IMR-90 (cell line): ENCODE measurements around the gene KCNF1. TPM values are rescaled to one million over a fixed set of nuclear protein-coding genes. Genes with fewer than 3 reads are reported as not detected.

ENCODE experiments used
- ATAC-seq: fragments of 200-7000 bp; cut with Tn5 transposase; 2 replicates; pipeline ENCODE4 v1.9.1; 2020; ENCODE audit warnings: low read depth, mild to moderate bottlenecking, moderate library complexity
- BruUV-seq: library from RNA; stranded (reverse); fragments of 400-500 nt; replicated peaks from 2 replicates; lab custom pipeline; 2021; lab: Mats Ljungman, UMichigan
- CTCF ChIA-PET: fragments of 300-600 bp; formaldehyde crosslinking; extraction: SDS; loops from one replicate; lab custom pipeline; 2021; ENCODE audit warnings: antibody characterized with exemption; lab: Yijun Ruan, JAX
- POLR2A ChIA-PET: fragments of 300-600 bp; sonication (Branson Sonifier 250); formaldehyde crosslinking; loops from one replicate; lab custom pipeline; 2022; ENCODE audit warnings: antibody characterized with exemption; ENCODE audit not compliant: unreplicated experiment; lab: Charles Lee
- DNase-seq: peaks from one replicate; pipeline ENCODE4 v3.0.0; 2013
- H2AFZ ChIP-seq: replicated peaks from 2 replicates; pipeline ENCODE3; 2013; ENCODE audit warnings: low read length, mild to moderate bottlenecking; ENCODE audit not compliant: poor library complexity
- H2AK5ac ChIP-seq: 2 replicates; pipeline ENCODE4 v1.6.1; 2013; ENCODE audit warnings: low read depth, low read length, inconsistent platforms
- H2AK9ac ChIP-seq: replicated peaks from 2 replicates; pipeline ENCODE3; 2013; ENCODE audit warnings: mild to moderate bottlenecking, low read depth, low read length, moderate library complexity; ENCODE audit not compliant: poor library complexity
- H2BK120ac ChIP-seq: 2 replicates; pipeline ENCODE4 v1.6.1; 2013; ENCODE audit warnings: low read depth, low read length, inconsistent platforms
- H2BK15ac ChIP-seq: 3 replicates; pipeline ENCODE4 v1.6.1; 2013; ENCODE audit warnings: low read depth, low read length, inconsistent platforms
- H2BK20ac ChIP-seq: 2 replicates; pipeline ENCODE4 v1.6.1; 2013; ENCODE audit warnings: low read depth, mild to moderate bottlenecking, inconsistent platforms, low read length, moderate library complexity
- H2BK5ac ChIP-seq: 2 replicates; pipeline ENCODE4 v1.6.1; 2013; ENCODE audit warnings: mild to moderate bottlenecking, low read depth, low read length, inconsistent platforms; ENCODE audit not compliant: poor library complexity, severe bottlenecking
- H3K14ac ChIP-seq: replicated peaks from 2 replicates; pipeline ENCODE4 v1.6.1; 2013; ENCODE audit warnings: low read depth, low read length, inconsistent platforms
- H3K18ac ChIP-seq: 2 replicates; pipeline ENCODE4 v1.6.1; 2013; ENCODE audit warnings: low read depth, low read length, control low read depth
- H3K23ac ChIP-seq: 2 replicates; pipeline ENCODE4 v1.6.1; 2013; ENCODE audit warnings: low read depth, low read length, inconsistent platforms
- H3K27ac ChIP-seq: 2 replicates; pipeline ENCODE4 v1.5.1; 2013; ENCODE audit warnings: mild to moderate bottlenecking, control low read depth, low read length; ENCODE audit not compliant: insufficient read depth
- H3K27me3 ChIP-seq: 2 replicates; pipeline ENCODE4 v1.6.1; 2013; ENCODE audit warnings: low read length; ENCODE audit not compliant: control insufficient read depth, insufficient read depth
- H3K36me3 ChIP-seq: 2 replicates; pipeline ENCODE4 v1.6.1; 2013; ENCODE audit warnings: low read length, mixed read lengths; ENCODE audit not compliant: control insufficient read depth, insufficient read depth
- H3K4ac ChIP-seq: 2 replicates; pipeline ENCODE4 v1.6.1; 2013; ENCODE audit warnings: low read depth, low read length, inconsistent platforms
- H3K4me1 ChIP-seq: 2 replicates; pipeline ENCODE4 v1.6.1; 2013; ENCODE audit warnings: low read length, mixed read lengths; ENCODE audit not compliant: control insufficient read depth, insufficient read depth
- H3K4me2 ChIP-seq: 2 replicates; pipeline ENCODE4 v1.6.1; 2013; ENCODE audit warnings: low read depth, mild to moderate bottlenecking, control low read depth, low read length, moderate library complexity
- H3K4me3 ChIP-seq: 2 replicates; pipeline ENCODE4 v1.5.1; 2013; ENCODE audit warnings: low read depth, mild to moderate bottlenecking, control low read depth, low read length, moderate library complexity; ENCODE audit not compliant: insufficient read depth
- H3K56ac ChIP-seq: 2 replicates; pipeline ENCODE4 v1.6.1; 2013; ENCODE audit warnings: low read length, inconsistent platforms; ENCODE audit not compliant: insufficient read depth; ENCODE audit errors: extremely low read depth
- H3K79me1 ChIP-seq, 2 experiments: 2 replicates each; pipeline ENCODE4 v1.6.1; 2013; ENCODE audit warnings: low read length in 2 of 2, inconsistent platforms in 1 of 2, low read depth in 1 of 2
- H3K9ac ChIP-seq: 2 replicates; pipeline ENCODE4 v1.6.1; 2013; ENCODE audit warnings: low read depth, low read length, control low read depth
- H3K9me1 ChIP-seq: 2 replicates; pipeline ENCODE4 v1.6.1; 2013; ENCODE audit warnings: low read length, inconsistent platforms; ENCODE audit not compliant: insufficient read depth
- H3K9me3 ChIP-seq: 2 replicates; pipeline ENCODE4 v1.6.1; 2013; ENCODE audit warnings: low read length; ENCODE audit not compliant: control insufficient read depth, insufficient read depth
- H4K20me1 ChIP-seq: 2 replicates; pipeline ENCODE4 v1.6.1; 2013; ENCODE audit warnings: low read length, inconsistent platforms; ENCODE audit not compliant: insufficient read depth
- H4K5ac ChIP-seq: 2 replicates; pipeline ENCODE4 v1.6.1; 2013; ENCODE audit warnings: mild to moderate bottlenecking, low read depth, low read length, control low read depth
- H4K8ac ChIP-seq, 2 experiments: 2 replicates each; pipeline ENCODE4 v1.6.1; 2013; ENCODE audit warnings: low read depth in 2 of 2, low read length in 2 of 2, control low read depth in 1 of 2, inconsistent platforms in 1 of 2
- H4K91ac ChIP-seq: 2 replicates; pipeline ENCODE4 v1.6.1; 2013; ENCODE audit warnings: low read depth, low read length, inconsistent platforms; ENCODE audit not compliant: insufficient read depth
- FOS ChIP-seq: fragments of 150-350 bp; IDR thresholded peaks from 2 replicates; pipeline ENCODE4 v1.6.1; 2016; ENCODE audit warnings: low read depth, low read length
- MXI1 ChIP-seq: IDR thresholded peaks from 2 replicates; pipeline ENCODE4 v1.6.1; 2012; ENCODE audit warnings: low read depth, mild to moderate bottlenecking, low read length, moderate library complexity, borderline replicate concordance
- RFX5 ChIP-seq: IDR thresholded peaks from 2 replicates; pipeline ENCODE4 v1.8.0; 2012; ENCODE audit warnings: low read depth, mild to moderate bottlenecking, low read length, moderate library complexity
- WGBS, 2 experiments: methylation state at CpG; one replicate each; pipeline versions ENCODE4 v1.1.5 to v1.1.7; 2013; ENCODE audit warnings: missing lambda C conversion rate in 2 of 2; ENCODE audit not compliant: insufficient read length in 1 of 2; ENCODE audit errors: extremely low coverage in 2 of 2; 5-methylcytosine and 5-hydroxymethylcytosine counted together
- dilution Hi-C: fragments of 300-500 bp; cut with HindIII; formaldehyde crosslinking; loops from one replicate; pipeline ENCODE4 v1.14.3; 2018; ENCODE audit warnings: low sequenced_read_pairs; ENCODE audit not compliant: unreplicated experiment
- in situ Hi-C: fragments of 300-500 bp; cut with MboI; formaldehyde crosslinking; loops from 3 replicates; pipeline ENCODE4 v1.14.3; 2019; ENCODE audit warnings: low sequenced_read_pairs, inconsistent platforms, mixed read lengths
- intact Hi-C: fragments of 100-400 bp; cut with micrococcal nuclease; formaldehyde crosslinking; loops from 2 replicates; pipeline ENCODE4 v1.10.0; 2022
- polyA plus RNA-seq, 3 experiments: library from polyadenylated mRNA; depleted of rRNA; stranded (reverse); fragments of >200 nt; gene quantifications; 2 replicates each; pipeline ENCODE4 v1.2.3, GENCODE V29; 2012; ENCODE audit warnings: low replicate concordance in 1 of 3
- total RNA-seq: library from RNA; depleted of rRNA; stranded (reverse); fragments of >200 nt; gene quantifications from 2 replicates; pipeline ENCODE4 v1.2.3, GENCODE V29; 2012
- TF ChIP-seq, protein P1 (sequence below): fragments of 150-350 bp; IDR thresholded peaks from 2 replicates; pipeline ENCODE4 v1.6.1; 2016; ENCODE audit warnings: low read depth, mild to moderate bottlenecking, low read length, moderate library complexity, borderline replicate concordance

The KCNF1 gene
- total and polyA plus RNA-seq, 2 of the 4 experiments (the other 2 are of a cell fraction): 0.54 to 1.4 TPM

GRCh38 chr2:10863837-10864236 is 47.9 kb upstream of the KCNF1 start:
- H3K36me3 ChIP-seq: no peaks in the 10 kb centered on the region
- H3K4me1 ChIP-seq: peaks cover 9% of the 10 kb centered on the region
- H2BK5ac ChIP-seq: no peak overlapping the region
- ATAC-seq (peak; percentile 8; the same call in 1 of the 2 replicates), DNase-seq (peak; percentile 44)
- no peak overlapping the region for H2BK20ac ChIP-seq
- H2BK120ac ChIP-seq: no peak overlapping the region
- POLR2A ChIA-PET: no interaction called here
- no peak overlapping the region for H4K5ac ChIP-seq
- peaks cover 5% of the 10 kb centered on the region; the same call in 1 of the 2 replicates for H3K9me1 ChIP-seq
- H3K9me3 ChIP-seq: no peaks in the 10 kb centered on the region
- no peak overlapping the region for H3K18ac ChIP-seq
- TF ChIP-seq MXI1: no peak
- TF ChIP-seq RFX5: no peak
- TF ChIP-seq, protein P1, sequence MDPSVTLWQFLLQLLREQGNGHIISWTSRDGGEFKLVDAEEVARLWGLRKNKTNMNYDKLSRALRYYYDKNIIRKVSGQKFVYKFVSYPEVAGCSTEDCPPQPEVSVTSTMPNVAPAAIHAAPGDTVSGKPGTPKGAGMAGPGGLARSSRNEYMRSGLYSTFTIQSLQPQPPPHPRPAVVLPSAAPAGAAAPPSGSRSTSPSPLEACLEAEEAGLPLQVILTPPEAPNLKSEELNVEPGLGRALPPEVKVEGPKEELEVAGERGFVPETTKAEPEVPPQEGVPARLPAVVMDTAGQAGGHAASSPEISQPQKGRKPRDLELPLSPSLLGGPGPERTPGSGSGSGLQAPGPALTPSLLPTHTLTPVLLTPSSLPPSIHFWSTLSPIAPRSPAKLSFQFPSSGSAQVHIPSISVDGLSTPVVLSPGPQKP: no peak
- TF ChIP-seq FOS: no peak
- H4K8ac ChIP-seq: no peak overlapping the region; a peak in 1 of 4 replicates
- no peak overlapping the region for H2AK9ac ChIP-seq
- H3K4ac ChIP-seq: no peak overlapping the region
- BruUV-seq: no TSS peak
- H2BK15ac ChIP-seq: no peak overlapping the region
- no peak overlapping the region for H3K9ac ChIP-seq
- H3K4me2 ChIP-seq: no peak overlapping the region
- H4K91ac ChIP-seq: no peak overlapping the region
- CTCF ChIA-PET: no interaction called here
- dilution Hi-C loops (no loop called here), intact Hi-C loops (no loop called here), in situ Hi-C loops (no loop called here)
- no CpG with 5 or more reads among the region's 8 CpGs for WGBS, 2 experiments
- H3K79me1 ChIP-seq: no peaks in the 10 kb centered on the region
- no peaks in the 10 kb centered on the region for H4K20me1 ChIP-seq
- no peak overlapping the region for H3K4me3 ChIP-seq
- H3K56ac ChIP-seq: no peak overlapping the region
- no peak overlapping the region for H3K14ac ChIP-seq
- no peak overlapping the region for H3K27ac ChIP-seq
- H3K23ac ChIP-seq: no peak overlapping the region
- H2AFZ ChIP-seq: no peak overlapping the region
- H3K27me3 ChIP-seq: peaks cover 7% of the 10 kb centered on the region
- no peak overlapping the region for H2AK5ac ChIP-seq
